Pancreas (tissue), 10 donors: Measurements from ENCODE around the gene NEK3. TPM values are rescaled to one million over a fixed set of nuclear protein-coding genes. Genes with fewer than 3 reads are reported as not detected.
"Not testable (repeated sequence)": the region's sequence is repeated elsewhere in the genome, so short reads cannot be mapped to it uniquely, and the experiment has no call there.

Experiments
- ATAC-seq, 4 donors: fragments of 200-7000 bp; cut with Tn5 transposase; one replicate each; pipeline versions ENCODE4 v1.8.0 to v1.9.1; 2020; ENCODE audit warnings: mild to moderate bottlenecking in 4 of 4, moderate library complexity in 4 of 4
- DNase-seq, 6 donors: peaks; one replicate each; pipeline ENCODE4 v3.0.0-alpha.2; 2020
- FAIRE-seq: peaks from 2 replicates; lab custom pipeline; 2012; peaks lifted over from hg19 to GRCh38; lab: Jason Lieb, UNC
- H3K27ac ChIP-seq, 4 donors: fragments of 200-600 bp; sonication (generic); 1 replicate in 3 of 4; 2 replicates in 1 of 4; pipeline versions ENCODE4 v1.5.0 to v1.8.0; 2020
- H3K27me3 ChIP-seq, 4 donors: fragments of 200-600 bp; one replicate each; pipeline ENCODE4 v1.8.0; 2021
- H3K36me3 ChIP-seq, 3 donors: fragments of 200-600 bp; sonication (generic) in 1 of 3; one replicate each; pipeline versions ENCODE4 v1.5.0 to v1.8.0; 2020 to 2021
- H3K4me1 ChIP-seq, 3 donors: fragments of 200-600 bp; one replicate each; pipeline ENCODE4 v1.8.0; 2021
- H3K4me3 ChIP-seq, 4 donors: fragments of 200-600 bp; sonication (generic) in 2 of 4; one replicate each; pipeline versions ENCODE4 v1.5.0 to v1.8.0; 2020 to 2021
- H3K9me3 ChIP-seq, 4 donors: fragments of 200-600 bp; one replicate each; pipeline ENCODE4 v1.8.0; 2021
- CTCF ChIP-seq, 4 donors: fragments of 200-600 bp; sonication (generic) in 3 of 4; IDR thresholded peaks; one replicate each; pipeline versions ENCODE4 v1.5.0 to v1.8.0; 2021; ENCODE audit warnings: antibody characterized with exemption in 4 of 4
- WGBS, 2 donors: extraction: QIAGEN DNeasy Blood & Tissue Kit; methylation state at CpG; one replicate each; pipeline ENCODE4 v1.1.7; 2013; 5-methylcytosine and 5-hydroxymethylcytosine counted together
- intact Hi-C, 3 donors: fragments of 100-400 bp; cut with DNase I; formaldehyde crosslinking; loops; one replicate each; pipeline versions ENCODE4 v1.11.1 to v1.14.2; 2022
- polyA plus RNA-seq, 2 donors: library from polyadenylated mRNA; stranded (reverse); fragments of 200-250 nt; gene quantifications; one replicate each; pipeline ENCODE4 v1.2.3, GENCODE V29; 2013
- total RNA-seq, 6 donors: library from RNA; stranded (reverse); fragmentation: NEBNext Ultra II Directional in 4 of 6; extraction: Animal tissue kit (Norgen Biotek cat#: 25700) in 4 of 6; gene quantifications; one replicate each; pipeline versions ENCODE4 v1.2.1 to v1.2.4, GENCODE V29; 2021 to 2023
- donor health status: healthy with polysubstance abuse.
- donor health status: DM: no; HTN: no; CAD: no; lungs with moderate emphysema.
- donor health status: DM: no; HTN: no; CAD: no.
- donor health status: control.
- donor health status: control.
- donor health status: Bipolar disorder and iron deficiency.
- donor health status: DM: yes; HTN: yes; CAD: no.
- donor health status: DM: no; HTN: no; CAD: no.
- donor health status: DM: no; HTN: no; CAD: no.
- donor health status: DM: yes; HTN: yes; CAD: no.

The NEK3 gene, protein sequence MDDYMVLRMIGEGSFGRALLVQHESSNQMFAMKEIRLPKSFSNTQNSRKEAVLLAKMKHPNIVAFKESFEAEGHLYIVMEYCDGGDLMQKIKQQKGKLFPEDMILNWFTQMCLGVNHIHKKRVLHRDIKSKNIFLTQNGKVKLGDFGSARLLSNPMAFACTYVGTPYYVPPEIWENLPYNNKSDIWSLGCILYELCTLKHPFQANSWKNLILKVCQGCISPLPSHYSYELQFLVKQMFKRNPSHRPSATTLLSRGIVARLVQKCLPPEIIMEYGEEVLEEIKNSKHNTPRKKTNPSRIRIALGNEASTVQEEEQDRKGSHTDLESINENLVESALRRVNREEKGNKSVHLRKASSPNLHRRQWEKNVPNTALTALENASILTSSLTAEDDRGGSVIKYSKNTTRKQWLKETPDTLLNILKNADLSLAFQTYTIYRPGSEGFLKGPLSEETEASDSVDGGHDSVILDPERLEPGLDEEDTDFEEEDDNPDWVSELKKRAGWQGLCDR
- 1 to 10 TPM; 6.0 to 8.0 (median 6.9) TPM for total RNA-seq
- 10 to 100 TPM; 22.6 to 33.4 TPM for polyA plus RNA-seq

GRCh38 chr13:52159159-52159982 is at the start of gene NEK3:
Gene NEK3 (minus strand): TSS chr13:52159597. CDS start chr13:52156191, 3,406 bp downstream.
- intact Hi-C loops, result no loop called here
- no peak for TF ChIP-seq CTCF (IDR thresholded peaks at IDR 0.05)
- Histone ChIP-seq H3K4me3 (peak within 1 kb of the TSS; percentile 57 to 92 (median 74)), H3K9me3 (no peaks in the 10 kb centered on the region), H3K36me3 (no peaks in the 10 kb centered on the region), H3K4me1 (peaks cover 0 to 4% (median 0%) of the 10 kb centered on the region in 3 donors), H3K27me3 (no peaks in the 10 kb centered on the region), H3K27ac (peak within 1 kb of the TSS in 3 of 4 donors; percentile 17 to 68 (median 57))
- no peak for FAIRE-seq
- peak; percentile 57 to 88 (median 67) for DNase-seq
- 1% methylated on average over 49 to 74 of the region's 74 CpGs for WGBS, 2 donors
- peak; percentile 92 to 95 (median 93) for ATAC-seq

DNA sequence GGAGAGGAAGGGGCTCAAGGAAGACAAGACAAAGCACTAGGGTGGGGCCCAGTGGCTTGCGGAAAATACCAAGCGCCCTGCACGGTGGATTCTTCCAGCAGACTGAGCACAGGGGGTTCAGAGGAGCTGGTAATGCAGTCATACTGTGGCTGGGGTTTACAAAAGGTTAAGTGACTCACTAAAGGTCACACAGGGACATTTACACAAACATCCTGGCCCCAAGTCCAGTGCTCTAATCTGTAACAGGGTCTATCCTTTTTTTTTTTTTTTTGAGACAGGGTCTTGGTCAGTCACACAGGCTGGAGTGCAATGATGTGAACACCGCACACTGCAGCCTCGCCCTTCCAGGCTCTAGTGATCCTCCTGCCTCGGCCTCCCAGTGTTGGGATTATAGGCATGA is 49.0 kb upstream of the NEK3 start:
- H3K4me1 ChIP-seq, H3K9me3 ChIP-seq, H3K27me3 ChIP-seq, H3K27ac ChIP-seq, intact Hi-C loops, ATAC-seq, DNase-seq, H3K4me3 ChIP-seq, H3K36me3 ChIP-seq, FAIRE-seq: not testable (repeated sequence)
- WGBS, 2 donors, result 77 to 80% methylated on average over 6 of the region's 6 CpGs

DNA sequence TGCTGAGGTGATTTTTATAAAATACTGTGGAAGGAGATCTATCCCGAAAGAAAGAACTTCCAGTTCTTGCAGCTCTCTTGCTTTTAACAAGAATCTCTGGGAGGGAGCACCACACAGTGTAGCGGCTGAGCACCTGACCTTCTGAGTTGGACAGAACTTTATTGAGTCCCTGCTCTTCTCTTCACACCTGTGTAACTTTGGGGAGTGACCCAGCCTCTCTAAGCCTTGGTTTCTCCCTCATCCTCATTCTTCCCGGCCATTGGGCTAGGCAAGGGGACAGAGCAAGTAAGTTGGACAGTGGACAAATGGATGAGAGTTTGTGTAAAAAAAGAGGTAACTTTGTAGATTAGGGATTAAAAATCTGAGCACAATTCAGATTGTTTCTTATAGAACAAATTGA is 48.5 kb upstream of the NEK3 start:
- FAIRE-seq, H3K4me3 ChIP-seq, DNase-seq, H3K9me3 ChIP-seq, H3K4me1 ChIP-seq, H3K27ac ChIP-seq, ATAC-seq, intact Hi-C loops, H3K27me3 ChIP-seq, H3K36me3 ChIP-seq: not testable (repeated sequence)
- 71 to 81% methylated on average over 3 of the region's 3 CpGs for WGBS, 2 donors

DNA sequence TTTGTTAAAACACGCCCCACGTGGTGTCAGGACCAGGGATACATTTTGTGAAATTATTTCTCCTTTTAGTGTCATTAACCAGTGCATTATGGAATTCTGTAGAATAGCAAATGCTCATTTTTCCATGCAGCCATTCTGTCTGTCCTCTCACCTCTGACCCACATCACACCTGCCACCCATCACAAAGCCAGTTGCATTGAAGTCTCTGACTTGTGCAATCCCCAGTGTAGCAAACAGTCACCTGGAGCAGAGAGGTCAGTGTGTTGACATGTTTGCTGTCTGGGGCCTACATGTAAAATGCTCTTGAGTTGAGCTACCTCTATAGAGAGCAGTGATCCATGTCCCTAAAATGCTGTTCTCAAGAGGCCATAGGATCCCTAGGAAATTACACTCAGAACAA is 47.9 kb upstream of the NEK3 start:
- H3K4me1 ChIP-seq, intact Hi-C loops, H3K4me3 ChIP-seq, DNase-seq, H3K9me3 ChIP-seq, H3K27ac ChIP-seq, H3K36me3 ChIP-seq, H3K27me3 ChIP-seq, FAIRE-seq, ATAC-seq: not testable (repeated sequence)
- WGBS, 2 donors, result no CpG with 5 or more reads among the region's 2 CpGs

DNA sequence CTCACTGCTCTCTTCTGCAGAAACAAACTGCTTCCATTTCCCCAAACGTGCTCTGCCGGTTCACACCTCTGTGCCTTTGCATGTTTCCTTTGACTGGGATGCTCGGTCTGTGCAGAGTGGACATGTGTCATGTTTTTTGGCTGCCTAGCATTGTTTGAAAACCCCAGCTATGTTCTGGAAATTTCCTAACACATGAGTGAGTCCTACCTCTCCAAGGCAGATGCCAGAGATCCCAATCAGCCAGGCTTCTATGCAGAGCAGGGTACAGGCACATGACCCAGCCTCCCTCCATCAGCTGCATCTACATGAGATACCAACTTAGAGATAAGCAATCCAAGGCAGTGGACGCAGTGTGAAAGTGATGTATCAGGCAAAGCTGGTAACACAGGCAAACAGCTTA is 45.1 kb upstream of the NEK3 start:
- FAIRE-seq, ATAC-seq, H3K4me1 ChIP-seq, intact Hi-C loops, H3K27ac ChIP-seq, H3K9me3 ChIP-seq, H3K4me3 ChIP-seq, H3K36me3 ChIP-seq, H3K27me3 ChIP-seq, DNase-seq: not testable (repeated sequence)
- 49 to 50% methylated on average over 4 of the region's 4 CpGs for WGBS, 2 donors

GRCh38 chr13:52203864-52204263 is 44.5 kb upstream of the NEK3 start:
- H3K9me3 ChIP-seq, H3K4me1 ChIP-seq, H3K27ac ChIP-seq, FAIRE-seq, DNase-seq, H3K4me3 ChIP-seq, intact Hi-C loops, H3K36me3 ChIP-seq, H3K27me3 ChIP-seq: not testable (repeated sequence)
- WGBS, 2 donors, result 36 to 41% methylated on average over 1 of the region's 1 CpG
- ATAC-seq, result peak in 3 of 4 donors; percentile 39 to 67 (median 41)

DNA sequence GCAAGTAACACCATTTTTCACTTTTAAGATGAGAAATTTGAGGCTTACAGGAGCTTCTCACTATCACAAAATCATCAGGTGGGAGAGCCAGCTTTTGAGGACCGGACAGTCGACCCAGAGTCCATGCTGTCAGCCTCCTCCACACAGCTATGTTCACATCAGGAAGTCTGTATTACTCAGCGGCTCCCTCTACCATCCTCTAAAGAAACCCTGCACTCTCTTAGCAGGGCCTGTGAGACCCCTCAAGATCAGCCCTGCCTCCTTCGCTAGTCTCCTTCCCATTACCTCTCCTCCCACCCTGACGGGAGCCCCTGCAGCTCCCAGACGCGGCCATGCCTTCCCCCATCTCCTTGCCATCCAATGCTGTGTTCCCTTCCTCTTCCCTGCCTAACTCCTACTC is 43.1 kb upstream of the NEK3 start:
- H3K9me3 ChIP-seq, H3K4me3 ChIP-seq, intact Hi-C loops, DNase-seq, H3K4me1 ChIP-seq, H3K36me3 ChIP-seq, H3K27me3 ChIP-seq, FAIRE-seq, H3K27ac ChIP-seq, ATAC-seq: not testable (repeated sequence)
- 46 to 49% methylated on average over 7 of the region's 7 CpGs for WGBS, 2 donors
